ENCODE results near the gene SRP14.
"Not testable (repeated sequence)": the region's sequence is repeated elsewhere in the genome, so short reads cannot be mapped to it uniquely, and the experiment has no call there.

SRP14 gene

DNA sequence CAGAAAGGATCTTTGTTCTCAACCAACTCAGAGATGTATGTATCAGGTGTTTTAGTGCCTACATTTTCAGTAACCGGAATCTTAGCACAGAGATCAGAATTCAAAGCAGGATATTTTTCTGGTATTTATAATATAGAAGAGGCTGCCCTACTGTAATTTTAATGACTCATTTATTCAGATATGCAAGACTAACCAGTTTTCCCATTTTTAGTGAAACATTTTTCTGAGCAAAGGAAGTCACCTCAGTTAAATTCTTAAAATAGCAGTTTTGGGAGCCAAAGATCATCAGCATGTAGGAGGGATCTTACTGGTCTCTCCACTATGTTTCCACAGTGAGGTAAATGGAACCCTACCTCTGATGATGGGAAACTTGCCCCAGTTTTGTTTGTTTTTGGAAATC, 42.0 kb downstream of the SRP14 start:
- in situ Hi-C loops (cut with MboI; ENCODE audit: low sequenced_read_pairs), result no loop called here

GRCh38 chr15:39996228-39996627, 42.8 kb downstream of the SRP14 start:
- in situ Hi-C loops (cut with MboI; ENCODE audit: low sequenced_read_pairs), result not testable (repeated sequence)

- in situ Hi-C loops (cut with MboI; ENCODE audit: low sequenced_read_pairs), result not testable (repeated sequence)
Measured at GRCh38 chr15:39992953-39993352, 46.0 kb downstream of the SRP14 start.

DNA sequence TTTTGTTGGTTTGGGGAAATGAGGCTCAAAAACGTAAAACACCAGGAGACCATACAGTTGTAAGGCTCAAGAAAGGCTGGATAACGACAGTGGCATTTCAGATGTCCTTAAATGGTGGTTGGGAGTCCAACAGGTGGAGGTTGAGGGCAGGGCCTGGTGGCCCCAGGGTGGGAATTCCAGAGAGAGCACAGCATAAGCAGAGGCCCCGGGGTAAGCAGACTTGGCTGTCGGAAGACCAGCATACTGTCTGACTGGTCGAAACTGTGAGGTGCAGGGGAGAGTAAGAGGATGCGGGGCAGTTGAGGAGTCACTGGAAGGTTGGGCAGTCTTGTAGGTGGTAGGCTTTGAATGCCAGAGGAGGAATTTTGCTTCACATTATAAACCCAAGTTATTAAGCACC, 48.3 kb downstream of the SRP14 start:
- in situ Hi-C loops (cut with MboI; ENCODE audit: low sequenced_read_pairs), result no loop called here

GRCh38 chr15:39987821-39988220, 51.2 kb downstream of the SRP14 start:
- in situ Hi-C loops (cut with MboI; ENCODE audit: low sequenced_read_pairs), result no loop called here

All from HL-60/S4 (cell line).